SU-DHL-6 (cell line): ENCODE results near the gene ERCC8.
A peak's percentile ranks its signal among the peaks of the same experiment; 100 is the strongest.

ENCODE experiments used
- CTCF ChIP-seq: fragments of 200-600 bp; sonication (generic); IDR thresholded peaks from one replicate; pipeline ENCODE4 v1.5.1; 2017; ENCODE audit warnings: antibody characterized with exemption, mild to moderate bottlenecking, low read length, moderate library complexity; ENCODE audit not compliant: insufficient read depth, poor library complexity, severe bottlenecking
- EZH2phosphoT487 ChIP-seq: fragments of 200-600 bp; sonication (generic), shearing (Covaris generic); conservative IDR thresholded peaks from 2 replicates; pipeline ENCODE4 v1.6.1; 2018; ENCODE audit warnings: mild to moderate bottlenecking, antibody characterized with exemption, low read length, moderate library complexity, mixed read lengths

- TF ChIP-seq CTCF (peak; percentile 56), EZH2phosphoT487 (no peak)
Measured at GRCh38 chr5:60960591-60960990, 15.7 kb upstream of the ERCC8 start.
